Measurements from ENCODE around the gene TMEM270.

- no peak for TF ChIP-seq POLR2AphosphoS5 (IDR thresholded peaks at IDR 0.05)
- TF ChIP-seq CTCF (IDR thresholded peaks at IDR 0.05): no peak
Observed at GRCh38 chr7:73844131-73844547, 16.8 kb upstream of the TMEM270 start.
